ENCODE measurements around the gene EXOC2.

The EXOC2 gene

GRCh38 chr6:652865-653264, 40.1 kb downstream of the EXOC2 start:
- Histone ChIP-seq H3K4me3 (no peak overlapping the region), H3K27ac (no peak overlapping the region)
- no peak for DNase-seq (ENCODE audit: low spot score)
- TF ChIP-seq CTCF (IDR thresholded peaks at IDR 0.05) = no peak

GRCh38 chr6:650098-650497, 42.8 kb downstream of the EXOC2 start:
- TF ChIP-seq CTCF (IDR thresholded peaks at IDR 0.05) = no peak
- Histone ChIP-seq H3K27ac (no peak overlapping the region), H3K4me3 (no peak overlapping the region)
- no peak for DNase-seq (ENCODE audit: low spot score)

GRCh38 chr6:642805-643204, 50.1 kb downstream of the EXOC2 start:
- no peak for TF ChIP-seq CTCF (IDR thresholded peaks at IDR 0.05)
- DNase-seq (ENCODE audit: low spot score) = no peak

GRCh38 chr6:641225-641985, 51.5 kb downstream of the EXOC2 start:
- Histone ChIP-seq H3K27ac (no peak overlapping the region), H3K4me3 (no peak overlapping the region)
- DNase-seq (ENCODE audit: low spot score) = no peak
- no peak for TF ChIP-seq CTCF (IDR thresholded peaks at IDR 0.05)

More at GRCh38 chr6:642805-643204, 50.1 kb downstream of the EXOC2 start:
- Histone ChIP-seq H3K4me3 (no peak overlapping the region), H3K27ac (no peak overlapping the region)

GRCh38 chr6:636488-636887, 56.5 kb downstream of the EXOC2 start:
- Histone ChIP-seq H3K4me3 (no peak overlapping the region), H3K27ac (no peak overlapping the region)
- TF ChIP-seq CTCF (IDR thresholded peaks at IDR 0.05) = no peak
- DNase-seq (ENCODE audit: low spot score) = no peak

GRCh38 chr6:635233-635632, 57.7 kb downstream of the EXOC2 start:
- no peak for TF ChIP-seq CTCF (IDR thresholded peaks at IDR 0.05)
- no peak for DNase-seq (ENCODE audit: low spot score)
- Histone ChIP-seq H3K4me3 (no peak overlapping the region), H3K27ac (no peak overlapping the region)

- TF ChIP-seq CTCF (IDR thresholded peaks at IDR 0.05) = no peak
- DNase-seq (ENCODE audit: low spot score) = no peak
- Histone ChIP-seq H3K27ac (no peak overlapping the region), H3K4me3 (no peak overlapping the region)
Observed at GRCh38 chr6:633611-634010, 59.3 kb downstream of the EXOC2 start.
